GM18907 (cell line): ENCODE results near the gene CACNA2D3.

Source experiments
- ATAC-seq: cut with Tn5 transposase; IDR thresholded peaks from one replicate; pipeline ENCODE4 v1.9.1; 2021; ENCODE audit warnings: mild to moderate bottlenecking, moderate library complexity; ENCODE audit not compliant: unreplicated experiment

Gene CACNA2D3

DNA sequence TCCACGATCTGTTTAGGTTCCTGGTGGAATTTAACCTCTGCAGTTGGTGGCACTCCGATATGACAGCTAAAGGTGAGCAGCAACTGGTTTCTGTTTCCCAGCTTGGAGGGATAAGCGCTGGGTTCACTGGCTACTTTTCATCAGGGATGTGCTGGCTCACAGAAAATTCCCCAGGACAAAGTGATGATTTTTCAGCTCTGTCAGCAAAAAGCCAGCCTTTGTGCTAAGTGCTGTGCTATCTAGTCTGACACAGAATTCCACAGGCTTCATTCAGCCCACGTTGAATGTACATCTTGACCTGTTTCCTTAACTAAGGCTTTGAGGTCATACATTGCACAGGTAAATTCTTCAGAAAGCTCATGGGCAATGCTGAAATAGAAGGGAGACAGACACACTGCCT, 887.0 kb downstream of the CACNA2D3 start:
- ATAC-seq: no peak

DNA sequence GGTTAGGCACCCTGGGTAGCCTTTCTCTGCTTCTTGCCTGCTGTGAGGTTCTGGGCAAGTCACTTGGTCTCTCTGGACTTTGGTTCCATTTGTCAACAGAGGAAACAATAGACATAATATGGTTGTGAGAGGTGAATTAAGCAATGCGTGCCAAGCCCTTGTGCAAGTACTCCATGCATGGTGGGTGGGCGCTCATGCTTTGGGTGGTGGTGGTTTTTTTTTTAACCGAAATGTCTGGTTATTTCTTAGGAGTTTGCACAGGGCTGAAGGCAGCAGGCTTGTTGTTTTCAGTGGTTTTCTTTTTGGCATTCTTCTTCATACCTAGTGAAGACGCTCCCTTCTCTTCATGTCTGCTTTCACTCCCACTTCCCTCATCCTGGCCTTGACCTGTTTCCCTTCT, 889.7 kb downstream of the CACNA2D3 start:
- ATAC-seq: no peak

DNA sequence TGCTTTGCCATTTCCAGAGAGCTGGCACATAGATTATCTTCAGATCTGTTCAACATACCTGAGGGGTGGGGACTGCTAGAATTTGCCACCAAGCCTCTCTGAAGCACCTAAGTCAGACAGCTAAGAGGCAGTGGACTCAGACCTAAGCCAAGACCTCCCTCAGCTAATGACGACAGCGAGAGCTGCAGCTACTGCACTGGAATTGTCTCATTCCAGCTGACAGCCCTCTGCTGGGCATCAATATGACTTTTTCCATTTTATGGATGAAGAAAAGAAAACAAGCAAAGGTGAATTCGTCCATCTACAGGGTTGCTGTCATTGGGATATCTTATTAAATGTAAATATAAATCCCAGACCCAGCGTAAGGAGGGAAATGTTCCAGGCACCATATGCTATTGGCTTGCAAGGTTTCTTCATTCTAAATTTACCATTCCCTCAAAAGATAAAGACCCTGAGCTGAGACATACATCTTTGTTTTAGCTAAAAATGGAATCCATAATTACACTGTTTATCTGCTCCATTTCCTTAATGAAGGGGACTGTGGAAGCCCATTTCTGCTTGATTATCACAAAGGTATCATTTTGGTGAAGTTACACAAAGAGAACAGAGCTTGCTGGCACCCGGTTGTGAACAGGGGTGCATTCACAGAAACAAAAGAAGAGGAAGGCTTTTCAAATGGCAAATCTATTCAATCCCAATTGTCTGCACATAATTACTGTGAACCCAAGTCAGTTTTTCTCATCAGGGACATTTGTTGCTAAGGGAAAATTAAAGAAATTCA, 891.0 kb downstream of the CACNA2D3 start:
- ATAC-seq: no peak

DNA sequence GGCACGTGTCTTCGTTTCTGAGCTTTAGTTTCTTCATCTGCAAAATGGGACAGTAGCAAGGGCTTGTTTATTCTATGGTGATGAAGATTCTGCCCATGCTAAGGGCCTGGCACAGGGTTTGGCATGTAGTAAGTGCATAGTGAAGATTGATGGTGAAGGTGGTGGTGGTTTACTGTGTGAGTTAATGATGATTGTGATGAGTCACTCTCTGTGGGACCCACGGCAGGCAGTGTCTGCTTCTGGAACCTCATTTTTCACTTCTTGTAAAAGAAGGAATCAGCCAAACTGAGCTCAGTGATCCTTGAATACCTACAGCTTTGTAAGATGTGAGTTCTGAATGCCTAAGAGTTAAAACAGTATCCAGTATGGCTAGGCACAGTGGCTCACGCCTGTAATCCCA, 891.7 kb downstream of the CACNA2D3 start:
- no peak for ATAC-seq

DNA sequence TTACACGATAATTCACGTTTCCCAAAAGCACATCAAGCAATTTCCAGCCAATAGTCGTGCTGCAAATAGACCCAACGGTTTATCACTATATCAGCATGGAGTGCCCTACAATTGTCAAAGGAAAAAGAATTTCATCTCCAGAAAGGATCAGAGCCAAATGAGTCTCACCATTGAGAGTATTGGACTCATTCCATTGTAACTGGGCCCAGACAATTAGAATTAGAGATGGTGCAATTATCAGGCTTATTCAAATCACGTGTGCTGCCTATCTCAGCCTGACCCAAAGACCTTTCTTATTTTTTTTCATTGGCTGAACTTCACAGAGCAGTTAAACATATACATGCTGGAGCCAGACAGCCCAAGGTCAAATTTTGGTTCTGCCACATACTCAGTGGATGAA, 892.6 kb downstream of the CACNA2D3 start:
- no peak for ATAC-seq

DNA sequence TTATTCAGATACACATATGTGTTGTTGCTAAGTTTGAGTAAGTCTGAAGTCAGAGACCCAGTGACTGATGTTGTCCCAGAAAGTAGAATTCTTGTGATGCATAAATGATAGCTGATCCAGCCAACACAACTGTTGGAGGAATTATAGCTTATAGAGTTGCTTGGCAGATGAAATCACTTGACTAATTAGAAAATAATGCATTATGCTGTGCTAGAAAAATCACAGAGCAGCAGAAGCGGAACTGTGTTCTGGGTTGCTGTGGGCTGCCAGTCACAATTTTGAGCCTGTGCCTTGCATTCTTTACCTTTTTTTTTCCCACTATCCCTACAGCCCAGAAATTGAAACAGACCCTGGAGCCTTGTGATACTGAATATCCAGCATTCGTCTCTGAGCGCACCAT, 895.5 kb downstream of the CACNA2D3 start:
- ATAC-seq: no peak

DNA sequence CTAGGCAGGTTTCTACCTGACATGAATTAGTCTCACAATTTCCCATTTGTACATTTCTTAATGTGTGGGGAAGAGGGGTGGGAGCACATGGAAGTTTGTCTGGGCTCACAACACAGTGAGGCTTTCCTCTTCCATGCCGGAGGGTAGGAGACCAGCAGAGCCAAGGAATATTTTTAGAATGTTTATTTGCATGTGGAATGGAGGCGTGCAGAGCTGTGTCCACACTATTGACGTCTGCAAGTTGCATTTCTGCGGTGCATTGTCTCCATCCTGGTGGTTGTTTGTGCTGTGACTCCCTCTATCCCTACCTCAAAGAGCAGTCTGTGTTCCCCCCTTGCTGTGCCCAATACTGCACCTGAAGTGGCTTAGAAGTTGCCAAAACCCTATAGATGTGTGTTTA, 908.6 kb downstream of the CACNA2D3 start:
- no peak for ATAC-seq

DNA sequence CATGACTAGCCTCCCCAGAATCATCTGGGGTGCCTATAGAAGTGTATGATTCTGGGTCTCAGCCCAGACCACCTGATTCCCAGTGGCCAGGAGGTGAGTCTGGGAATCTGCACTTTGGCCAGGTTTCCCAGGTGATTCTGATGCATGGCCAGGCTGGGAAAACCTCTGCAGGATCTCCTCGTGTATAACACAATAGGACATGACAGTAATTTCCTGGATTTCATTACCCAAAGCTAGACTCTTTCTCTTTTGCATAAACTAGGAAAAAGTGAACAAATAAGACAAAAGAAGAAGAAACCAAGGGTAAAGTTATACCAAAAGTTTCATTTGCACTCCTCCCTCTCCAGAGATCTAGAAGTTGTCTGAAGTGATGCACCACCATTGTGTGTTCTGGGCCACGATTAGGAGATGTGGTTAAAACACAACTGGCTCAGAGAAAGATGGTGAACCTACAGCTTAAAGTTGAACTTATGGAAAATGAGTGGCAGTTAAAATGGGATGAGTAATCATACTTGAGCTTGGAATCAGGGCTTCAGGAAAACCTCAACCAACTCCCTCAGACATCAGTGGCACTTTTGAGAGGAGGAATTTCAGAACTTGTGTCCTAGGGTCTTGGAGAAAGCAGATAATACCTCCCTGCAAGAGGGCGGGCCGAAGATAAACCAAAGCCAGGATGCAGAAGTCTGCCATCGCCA, 914.7 kb downstream of the CACNA2D3 start:
- ATAC-seq: no peak

DNA sequence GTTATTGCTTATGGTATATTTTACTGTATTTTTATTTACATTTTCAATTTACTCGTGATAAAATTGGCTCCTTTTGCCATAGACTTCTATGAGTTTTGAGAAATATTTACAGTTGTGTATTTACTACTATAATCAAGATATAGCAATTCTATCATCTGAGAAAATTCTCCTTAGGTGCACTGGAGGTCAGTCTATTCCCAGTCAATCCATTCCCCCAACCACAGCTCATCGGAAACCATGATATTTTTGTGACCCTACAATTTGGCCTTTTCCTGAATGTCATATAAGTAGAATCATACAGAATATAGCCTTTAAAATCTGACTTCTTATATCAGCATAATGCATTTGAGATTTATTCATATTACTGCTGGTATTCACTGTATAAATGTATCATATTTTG, 920.2 kb downstream of the CACNA2D3 start:
- no peak for ATAC-seq

DNA sequence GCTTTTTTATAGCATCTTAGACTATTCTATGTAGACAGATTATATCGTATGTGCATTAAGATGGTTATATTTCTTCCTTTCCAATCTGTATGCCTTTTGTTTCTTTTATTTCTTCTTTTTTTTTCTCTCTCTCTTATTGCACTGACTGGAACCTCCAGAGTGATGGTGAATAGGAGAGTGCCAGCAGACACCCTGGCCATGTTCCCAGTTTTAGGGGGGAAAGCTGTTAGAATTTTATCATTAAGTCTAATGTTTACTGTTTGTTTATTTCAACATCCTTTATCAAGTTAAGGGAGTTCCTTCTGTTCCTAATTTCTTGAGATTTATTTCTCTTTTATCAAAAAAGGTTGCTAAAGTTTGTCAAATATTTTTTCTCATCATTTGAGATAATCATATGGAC, 922.1 kb downstream of the CACNA2D3 start:
- no peak for ATAC-seq

DNA sequence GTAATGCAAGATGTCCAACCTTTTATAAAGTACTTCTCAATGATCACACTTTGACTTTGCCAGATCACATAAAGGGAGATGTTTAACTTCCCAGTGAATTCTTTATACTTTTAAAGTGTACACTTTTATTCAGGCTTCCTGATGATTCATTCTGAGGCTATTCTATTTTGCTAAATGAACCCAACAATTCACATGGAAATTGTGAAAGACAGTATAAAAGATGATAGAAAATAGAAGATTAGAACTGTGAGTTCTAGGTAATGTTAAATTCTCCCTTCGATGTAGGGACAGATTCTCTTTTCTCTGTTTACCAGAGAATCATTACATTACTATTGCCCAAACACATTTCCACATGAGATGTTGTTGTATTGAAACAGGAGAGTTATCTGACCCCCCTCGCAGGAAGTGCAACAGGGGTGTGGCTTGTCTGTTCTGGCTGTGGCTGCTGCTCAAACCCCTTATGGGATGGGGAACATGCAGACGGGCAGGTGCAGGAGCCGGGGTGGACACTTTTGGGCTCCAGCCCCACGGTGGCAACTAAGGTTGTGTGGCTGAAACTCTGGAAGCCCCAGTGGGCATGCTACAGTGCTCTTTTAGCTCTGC, 936.8 kb downstream of the CACNA2D3 start:
- no peak for ATAC-seq

DNA sequence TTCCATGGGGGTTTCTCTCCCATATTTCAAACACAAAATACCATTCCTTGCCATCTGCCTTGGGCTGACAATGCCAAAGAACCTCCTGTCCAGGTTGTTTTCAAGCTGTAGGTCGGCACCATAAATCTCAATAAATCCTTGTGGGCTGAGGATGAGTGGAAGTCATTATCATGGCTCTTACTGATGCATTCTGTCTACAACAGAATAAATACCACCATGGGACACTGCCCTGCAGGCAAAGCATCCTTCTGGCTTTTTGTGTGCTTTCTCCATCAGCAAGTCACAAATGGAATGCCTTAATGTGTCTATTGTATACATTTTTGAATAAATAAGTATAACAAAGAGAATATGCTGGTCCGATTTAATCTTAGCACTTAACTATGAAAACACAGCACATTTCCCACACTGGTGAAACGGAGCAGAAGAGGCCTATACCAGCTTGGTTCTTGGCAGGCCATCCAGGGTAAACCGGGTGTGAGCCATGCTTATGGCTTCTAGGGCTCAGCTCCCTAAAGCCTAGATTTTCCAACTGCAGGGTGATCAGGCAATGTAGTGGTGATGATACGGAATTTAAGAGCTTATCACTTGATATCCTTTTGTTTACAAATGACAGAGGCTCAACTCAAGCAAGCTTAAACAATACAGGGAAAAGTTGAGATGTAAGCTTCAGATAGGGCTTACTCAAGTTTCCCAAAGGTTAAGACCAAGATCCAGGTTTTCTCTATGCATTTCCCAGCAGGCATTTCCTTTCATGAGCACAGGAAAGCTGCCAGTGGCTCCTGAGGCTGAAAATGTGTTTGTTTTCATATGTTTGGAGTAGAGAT, 938.8 kb downstream of the CACNA2D3 start:
- ATAC-seq: no peak

DNA sequence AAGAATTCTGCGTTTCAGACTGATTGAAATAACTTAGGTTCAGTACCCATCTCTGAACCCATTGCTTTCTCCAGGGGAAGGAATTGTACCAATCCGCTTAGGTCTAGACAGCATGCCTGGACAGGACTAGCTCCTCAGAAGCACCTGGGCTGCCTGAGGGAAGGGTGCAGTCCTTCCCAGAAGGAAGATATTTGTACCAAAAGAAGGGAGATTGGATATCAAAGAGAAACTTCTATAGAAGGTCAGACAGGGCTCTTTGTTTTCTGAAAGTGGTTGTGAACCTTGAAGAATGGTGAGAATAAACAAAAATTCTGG, 939.3 kb downstream of the CACNA2D3 start:
- ATAC-seq: no peak

DNA sequence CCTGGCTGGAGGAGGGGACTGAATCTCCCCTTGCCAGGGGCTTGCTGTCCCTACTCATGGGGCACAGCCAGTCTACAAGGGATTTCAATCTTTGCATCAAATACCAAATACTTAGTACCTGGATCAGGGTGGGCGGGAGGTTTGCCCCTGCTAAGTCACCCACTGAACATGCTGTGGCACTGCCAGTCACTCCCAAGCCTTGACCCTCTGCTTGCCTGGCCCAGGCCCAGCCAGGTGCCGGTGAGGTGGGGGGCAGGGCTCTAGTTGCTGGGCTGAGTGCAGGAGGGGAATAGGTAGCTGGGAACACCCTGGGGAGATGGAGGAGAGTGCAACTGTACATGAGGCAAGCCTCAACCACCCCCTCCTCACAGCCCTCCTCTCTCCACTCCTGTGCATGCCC, 941.8 kb downstream of the CACNA2D3 start:
- no peak for ATAC-seq

DNA sequence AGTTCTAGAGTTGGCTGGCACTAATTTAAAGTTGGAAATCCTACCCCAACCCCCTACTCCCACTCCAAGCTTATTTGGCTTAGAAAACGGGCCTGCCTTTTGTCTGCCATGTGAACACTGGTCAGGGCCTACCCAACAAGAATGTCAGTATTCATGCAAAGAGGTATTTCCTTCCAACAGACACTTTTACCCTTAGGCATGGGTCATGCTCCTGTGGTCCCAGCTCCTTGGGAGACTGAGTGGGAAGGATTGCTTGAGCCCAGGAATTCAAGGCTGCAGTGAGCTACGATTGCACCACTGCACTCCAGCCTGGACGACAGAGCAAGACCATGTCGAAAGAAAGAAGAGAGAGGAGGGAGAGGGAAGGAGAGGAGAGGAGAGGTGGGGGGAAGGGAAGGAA, 943.0 kb downstream of the CACNA2D3 start:
- no peak for ATAC-seq

DNA sequence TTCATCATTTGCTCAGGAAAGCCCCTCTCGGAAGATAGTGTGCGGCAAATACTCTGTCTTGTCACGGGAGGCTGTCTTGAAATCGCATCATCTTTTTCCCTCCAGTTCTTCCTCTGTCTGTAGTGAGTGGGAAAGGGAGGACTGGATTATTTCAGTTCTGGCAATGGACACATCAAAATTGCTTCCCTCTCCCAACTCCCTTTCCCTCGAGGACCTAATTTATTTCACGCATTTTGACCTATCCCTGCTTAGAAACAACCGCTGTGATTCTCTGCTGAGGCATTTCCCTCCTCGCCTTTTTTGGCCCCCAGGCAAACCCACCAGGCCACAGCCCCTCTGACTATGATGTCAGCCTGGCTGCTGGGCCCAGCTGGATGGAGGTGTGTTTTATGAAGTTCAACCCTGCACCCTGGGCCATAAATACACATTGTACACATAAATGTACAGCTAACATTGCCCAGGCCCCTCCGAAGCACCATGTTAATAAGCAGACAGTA, 944.2 kb downstream of the CACNA2D3 start:
- no peak for ATAC-seq

DNA sequence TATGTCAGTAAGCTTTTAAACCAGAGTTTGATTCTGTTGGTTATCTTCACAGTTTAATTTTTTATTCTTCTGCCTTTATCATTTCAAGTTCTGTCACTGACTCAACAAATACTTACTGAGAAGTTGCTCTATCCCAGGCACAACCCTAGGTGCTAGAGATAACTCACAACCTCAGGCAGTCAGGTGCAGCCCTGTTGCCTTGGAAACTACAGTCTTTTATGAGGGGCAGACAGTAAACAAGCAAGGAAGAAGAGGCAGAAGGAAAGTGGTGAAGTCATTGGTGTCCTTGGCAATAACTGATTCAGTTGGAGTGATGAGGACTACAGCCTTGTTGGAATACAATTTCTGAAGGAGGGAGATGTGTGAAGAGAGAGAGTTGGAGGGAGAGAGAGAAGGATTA, 947.6 kb downstream of the CACNA2D3 start:
- no peak for ATAC-seq

DNA sequence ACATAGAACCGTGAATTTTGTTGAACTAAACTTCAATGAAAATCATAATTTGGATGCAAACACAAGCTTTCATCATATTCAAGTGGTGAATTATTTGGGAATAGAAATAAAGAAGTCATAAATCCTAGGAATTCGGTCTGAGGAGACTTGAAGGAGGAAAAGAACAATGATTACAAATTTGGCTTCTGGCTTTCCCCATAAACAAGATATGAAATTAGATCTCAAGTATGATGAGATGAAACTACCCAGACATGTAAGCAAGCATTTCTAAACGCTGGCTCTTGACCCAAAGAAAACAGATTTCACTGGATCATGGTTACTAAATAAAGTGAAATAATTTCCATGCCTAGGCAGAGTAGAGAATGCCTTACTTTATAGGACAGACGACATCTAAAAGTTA, 952.4 kb downstream of the CACNA2D3 start:
- no peak for ATAC-seq

DNA sequence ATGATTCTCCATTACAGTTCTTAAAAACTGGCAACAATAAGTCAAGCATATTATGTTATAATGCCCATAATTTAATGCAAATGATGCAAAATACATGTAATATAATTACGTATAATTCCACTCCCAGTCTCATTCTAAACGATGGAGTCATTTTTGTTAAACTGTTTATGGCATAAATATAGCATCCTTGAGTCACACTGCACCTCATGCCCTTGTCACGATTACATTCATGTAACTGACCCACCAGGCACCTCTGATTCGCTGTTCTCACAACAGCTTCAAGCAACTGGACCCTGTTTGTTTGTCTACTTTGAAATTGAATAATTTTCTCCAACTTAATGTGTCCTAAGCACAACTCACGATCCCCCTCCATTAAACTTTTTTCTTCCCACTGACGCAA, 953.5 kb downstream of the CACNA2D3 start:
- no peak for ATAC-seq

DNA sequence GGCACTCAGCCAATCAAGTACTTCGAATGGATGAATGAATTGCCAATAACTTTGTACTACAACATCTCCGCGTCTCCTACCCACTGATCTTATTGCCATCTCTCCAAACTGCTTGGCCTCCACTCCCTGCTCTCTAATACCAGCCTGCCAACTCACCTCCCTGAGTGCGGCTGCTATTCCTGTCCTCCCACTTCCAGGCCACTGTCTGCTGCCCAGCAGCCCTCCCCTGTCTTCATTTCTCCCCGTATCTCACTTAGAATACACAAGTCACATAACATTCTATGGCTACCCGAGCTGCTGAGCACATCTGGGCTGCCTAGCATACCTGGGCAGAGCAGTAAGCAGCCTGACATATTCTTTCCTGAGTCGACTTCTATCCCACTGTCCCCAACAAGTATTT, 955.4 kb downstream of the CACNA2D3 start:
- no peak for ATAC-seq

DNA sequence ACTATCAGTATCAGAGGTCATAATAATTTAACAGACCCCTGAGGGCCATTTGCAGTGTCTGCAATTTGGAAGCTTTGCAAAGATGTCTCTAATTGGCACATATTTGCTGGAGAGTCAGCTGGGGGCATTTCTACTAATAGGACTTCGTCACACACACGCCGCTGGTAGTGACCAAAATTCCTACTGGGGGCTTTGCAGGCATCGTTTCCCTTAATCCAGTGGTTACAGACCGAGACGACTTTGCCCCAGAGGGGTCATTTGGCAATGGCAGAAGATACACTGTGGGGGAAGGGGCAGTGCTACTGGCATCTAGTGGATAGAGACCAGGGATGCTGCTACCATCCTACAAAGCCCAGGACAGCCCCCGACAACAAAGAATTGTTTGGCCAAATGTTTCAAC, 956.5 kb downstream of the CACNA2D3 start:
- no peak for ATAC-seq
